ENCODE measurements around the gene DNASE1L1.

The DNASE1L1 gene

GRCh38 chrX:154436374-154436982 lies 27.4 kb upstream of the DNASE1L1 start:
- FAIRE-seq: no peak

- no peak for FAIRE-seq
Measured at GRCh38 chrX:154435171-154435733, 26.2 kb upstream of the DNASE1L1 start.

DNA sequence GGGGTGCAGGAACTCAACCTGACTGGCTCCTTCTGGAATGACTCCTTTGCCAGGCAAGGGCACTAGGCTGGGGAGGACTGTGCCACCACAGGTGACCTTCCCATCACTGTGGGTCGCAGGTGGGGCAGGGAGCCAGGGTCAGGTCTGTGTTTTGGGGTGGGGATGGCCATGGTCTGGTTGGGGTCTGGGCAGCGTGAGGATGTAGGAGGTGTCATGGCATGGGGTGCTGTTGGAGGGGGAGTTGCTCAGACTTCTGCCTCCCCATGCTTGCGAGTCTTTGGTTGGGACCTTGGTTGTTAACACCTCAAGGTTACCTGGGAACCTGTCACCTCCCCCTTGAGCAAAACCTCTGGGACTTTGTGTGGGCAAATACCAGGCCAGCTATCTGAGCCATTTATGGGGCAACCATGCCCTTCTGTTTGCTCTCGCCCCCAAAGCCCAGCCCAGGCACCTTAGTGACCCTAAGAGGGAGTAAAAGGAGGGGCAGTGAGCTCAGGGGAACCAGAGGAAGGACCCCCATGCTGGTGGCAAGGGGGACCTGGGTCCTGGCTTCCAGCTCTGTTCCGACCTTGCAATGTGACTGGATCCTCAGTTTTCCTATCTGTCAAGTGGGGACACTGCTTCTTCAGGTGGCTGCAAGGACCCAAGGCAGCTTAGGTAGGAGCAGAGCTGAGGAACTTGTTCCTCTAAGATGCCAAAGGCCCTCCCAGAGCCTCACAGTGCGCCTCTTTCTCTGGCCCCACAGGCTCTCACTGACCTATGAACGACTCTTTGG lies 25.5 kb upstream of the DNASE1L1 start:
- FAIRE-seq: no peak

DNA sequence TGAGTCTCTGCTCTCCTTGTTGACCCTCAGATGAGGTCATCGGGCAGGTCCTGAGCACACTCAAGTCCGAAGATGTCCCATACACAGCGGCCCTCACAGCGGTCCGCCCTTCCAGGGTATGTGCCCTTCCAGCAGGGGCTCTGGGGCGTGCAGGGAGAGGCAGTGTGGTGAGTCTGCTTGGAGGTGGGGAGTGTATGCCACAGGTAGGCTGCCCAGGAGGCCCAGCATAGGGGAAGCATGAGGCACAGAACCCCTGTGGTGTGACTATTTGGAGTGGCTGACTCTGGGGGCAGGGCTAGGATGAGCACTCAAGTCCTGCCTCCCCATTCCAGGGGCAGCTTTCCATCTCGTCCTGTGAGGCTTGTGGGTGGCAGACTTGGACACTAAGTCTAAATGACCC lies 24.6 kb upstream of the DNASE1L1 start:
- FAIRE-seq: no peak

DNA sequence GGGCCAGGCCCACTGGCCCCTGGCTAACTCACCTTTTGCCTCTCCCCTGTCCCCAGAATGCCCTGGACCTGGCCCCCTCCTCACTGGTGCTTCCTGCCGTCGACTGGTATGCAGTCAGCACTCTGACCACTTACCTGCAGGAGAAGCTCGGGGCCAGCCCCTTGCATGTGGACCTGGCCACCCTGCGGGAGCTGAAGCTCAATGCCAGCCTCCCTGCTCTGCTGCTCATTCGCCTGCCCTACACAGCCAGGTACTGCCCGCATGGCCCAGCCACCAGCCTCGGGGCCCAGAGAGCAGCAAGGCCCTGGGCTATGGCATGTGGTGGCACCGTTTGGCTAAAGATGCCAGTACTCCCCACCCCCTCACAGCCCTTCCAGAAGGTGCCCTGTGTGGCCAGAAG lies 23.2 kb upstream of the DNASE1L1 start:
- FAIRE-seq: no peak

GRCh38 chrX:154431341-154431740 lies 22.3 kb upstream of the DNASE1L1 start:
- no peak for FAIRE-seq

DNA sequence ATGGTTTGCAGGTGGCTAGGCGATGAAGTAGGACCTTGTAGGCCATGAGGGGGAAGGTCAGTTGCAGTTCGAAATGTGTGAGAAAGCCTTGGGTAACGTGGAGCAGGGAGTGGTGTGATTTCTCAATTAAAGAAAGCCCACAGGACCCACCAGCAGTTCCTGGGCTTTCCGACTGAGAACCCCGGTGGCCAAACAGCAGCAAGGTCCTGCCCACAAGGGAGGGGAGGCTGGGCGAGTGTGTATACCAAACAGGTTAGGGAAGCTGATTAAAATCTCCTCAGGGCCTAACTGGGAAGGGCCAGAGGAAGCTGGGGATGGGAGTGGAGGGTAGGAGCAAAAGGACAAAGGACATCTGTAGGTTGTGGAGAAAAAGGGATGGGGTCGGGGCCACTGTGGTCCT lies 21.9 kb upstream of the DNASE1L1 start:
- no peak for FAIRE-seq

DNA sequence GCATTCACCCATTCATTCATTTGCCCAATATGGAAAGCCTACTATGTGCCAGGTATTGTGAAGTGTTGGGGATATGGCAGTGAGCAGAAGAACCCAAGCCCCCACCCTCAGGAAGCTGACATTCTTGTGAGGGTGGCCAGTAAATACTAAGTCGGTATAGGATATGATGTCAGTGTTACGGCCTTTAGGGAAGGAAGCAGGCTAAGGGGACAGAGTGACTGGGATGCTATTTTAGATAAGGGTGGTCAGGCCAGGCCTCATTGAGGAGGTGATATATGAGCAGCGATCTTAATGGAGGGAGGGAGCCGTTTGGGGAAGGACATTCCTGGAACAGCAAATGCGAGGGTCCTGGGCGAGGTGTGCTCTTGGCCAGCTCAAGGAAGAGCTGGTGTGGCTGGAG lies 21.4 kb upstream of the DNASE1L1 start:
- FAIRE-seq: no peak

DNA sequence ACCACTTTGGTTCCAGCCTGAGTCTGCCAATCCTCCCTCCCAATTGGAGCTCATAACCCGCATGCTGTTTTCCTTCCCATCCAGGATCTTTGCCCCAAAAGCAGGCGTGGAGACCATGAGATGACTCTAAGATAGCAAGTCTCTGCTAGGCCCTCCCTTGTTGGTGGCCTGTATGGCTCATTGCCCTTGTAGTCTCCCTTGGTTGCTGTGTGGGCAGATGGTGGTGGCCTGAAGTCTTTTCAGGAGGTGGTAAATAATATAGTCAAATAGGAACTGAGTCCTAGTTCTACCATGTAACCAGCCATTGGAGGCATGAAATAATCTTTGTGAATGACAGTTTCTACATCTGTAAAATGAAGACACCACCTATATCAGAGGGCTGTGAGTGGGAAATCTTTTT lies 20.7 kb upstream of the DNASE1L1 start:
- FAIRE-seq: no peak

DNA sequence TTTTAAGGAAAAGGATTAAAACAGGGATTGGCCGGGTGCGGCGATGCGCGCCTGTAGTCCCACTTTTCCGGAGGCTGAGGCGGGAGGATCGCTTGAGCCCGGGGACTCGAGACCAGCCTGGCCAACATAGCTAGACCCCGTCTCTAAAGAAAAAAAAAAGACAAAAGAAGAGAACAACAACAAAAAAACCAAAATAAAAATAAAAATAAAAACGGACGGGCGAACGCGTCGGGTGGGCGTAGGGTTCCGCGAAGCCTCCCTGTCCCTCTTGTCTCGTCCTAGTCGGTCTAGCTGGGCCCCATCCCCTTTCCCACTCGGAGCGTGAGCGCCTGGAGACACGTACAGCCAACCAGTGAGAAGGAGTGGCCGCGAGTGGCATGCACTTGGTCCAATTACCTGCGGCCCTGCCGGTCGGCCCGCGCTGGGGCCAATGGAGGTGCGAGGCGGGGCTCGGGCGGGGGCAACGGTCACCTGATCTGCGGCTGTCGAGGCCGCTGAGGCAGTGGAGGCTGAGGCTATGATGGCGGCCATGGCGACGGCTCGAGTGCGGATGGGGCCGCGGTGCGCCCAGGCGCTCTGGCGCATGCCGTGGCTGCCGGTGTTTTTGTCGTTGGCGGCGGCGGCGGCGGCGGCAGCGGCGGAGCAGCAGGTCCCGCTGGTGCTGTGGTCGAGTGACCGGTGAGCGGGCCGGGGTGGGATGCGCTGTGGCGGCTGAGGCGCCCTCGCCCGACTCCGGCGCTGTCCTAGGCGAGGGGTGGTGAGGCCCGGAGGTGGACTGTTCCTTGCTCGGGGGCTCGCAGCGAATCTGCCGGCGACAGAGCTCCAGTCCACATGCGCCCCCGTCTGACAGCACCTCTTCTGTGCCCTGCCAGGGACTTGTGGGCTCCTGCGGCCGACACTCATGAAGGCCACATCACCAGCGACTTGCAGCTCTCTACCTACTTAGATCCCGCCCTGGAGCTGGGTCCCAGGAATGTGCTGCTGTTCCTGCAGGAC lies 19.4 kb upstream of the DNASE1L1 start, which contains the start of gene ATP6AP1:
Gene ATP6AP1, plus strand, starts transcription at position 502 of the 996 bp plus-strand sequence. Its CDS starts 16 bp downstream, at position 518.
- no peak for FAIRE-seq

DNA sequence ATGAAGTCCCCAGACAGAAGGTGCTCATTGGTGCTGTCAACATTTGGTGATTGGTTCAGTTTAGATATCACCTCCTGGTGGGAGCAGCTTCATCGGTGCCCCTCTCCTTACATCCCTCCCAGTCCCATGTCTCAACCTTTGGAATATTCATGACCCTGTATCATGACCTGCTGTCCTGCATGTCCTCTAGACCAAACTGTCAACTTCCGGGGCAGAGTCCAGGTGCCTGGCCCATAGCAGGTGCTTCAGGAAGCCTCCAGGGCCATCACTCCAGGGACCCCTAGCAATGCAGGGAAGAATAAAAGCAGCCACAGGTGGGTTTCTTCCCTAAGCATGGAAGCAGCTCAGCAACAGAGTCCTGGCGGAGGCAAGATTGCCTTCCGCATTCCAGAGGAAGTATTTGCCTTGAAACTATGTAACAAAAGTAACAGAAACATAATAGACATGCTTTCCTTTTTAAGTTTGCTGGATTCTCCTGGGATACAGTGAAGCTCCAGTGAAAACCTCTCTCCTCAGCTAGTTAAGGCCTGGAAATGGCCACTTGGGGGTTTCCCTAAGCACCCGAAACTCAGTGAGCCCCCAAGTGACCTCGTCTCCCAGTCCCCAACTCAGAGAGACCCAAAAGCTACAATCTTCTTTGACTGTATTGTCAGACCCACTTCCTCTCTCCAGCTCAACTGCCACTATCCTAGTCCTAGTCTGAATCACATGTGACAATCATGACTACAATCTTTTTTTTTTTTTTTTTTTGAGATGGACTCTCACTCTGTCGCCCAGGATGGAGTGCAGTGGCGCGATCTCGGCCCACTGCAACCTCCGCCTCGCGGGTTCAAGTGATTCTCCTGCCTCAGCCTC lies 18.1 kb upstream of the DNASE1L1 start:
- FAIRE-seq: no peak

GRCh38 chrX:154420402-154420756 lies 11.3 kb upstream of the DNASE1L1 start:
- FAIRE-seq: no peak

- FAIRE-seq: no peak
Measured at GRCh38 chrX:154419688-154420401, 10.8 kb upstream of the DNASE1L1 start.

DNA sequence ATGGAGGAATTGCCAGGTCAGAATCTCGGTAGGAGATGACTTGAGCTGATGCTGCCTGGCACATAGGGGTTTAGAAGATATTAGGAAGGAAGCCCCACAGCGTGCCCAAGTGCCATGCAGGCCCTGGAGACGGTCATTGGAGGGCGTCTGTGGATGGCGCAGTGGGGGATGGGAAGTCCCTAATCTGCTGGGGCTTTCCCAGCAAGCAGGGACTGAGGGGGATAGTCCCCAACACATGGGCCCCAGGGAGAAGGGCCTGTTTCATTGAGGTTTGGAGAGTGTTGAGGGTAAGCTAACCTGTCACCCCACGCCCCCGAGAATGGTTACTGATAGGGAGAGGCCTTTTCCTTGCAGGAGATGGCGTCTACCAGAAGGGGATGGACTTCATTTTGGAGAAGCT lies 10.1 kb upstream of the DNASE1L1 start:
- FAIRE-seq: no peak

DNA sequence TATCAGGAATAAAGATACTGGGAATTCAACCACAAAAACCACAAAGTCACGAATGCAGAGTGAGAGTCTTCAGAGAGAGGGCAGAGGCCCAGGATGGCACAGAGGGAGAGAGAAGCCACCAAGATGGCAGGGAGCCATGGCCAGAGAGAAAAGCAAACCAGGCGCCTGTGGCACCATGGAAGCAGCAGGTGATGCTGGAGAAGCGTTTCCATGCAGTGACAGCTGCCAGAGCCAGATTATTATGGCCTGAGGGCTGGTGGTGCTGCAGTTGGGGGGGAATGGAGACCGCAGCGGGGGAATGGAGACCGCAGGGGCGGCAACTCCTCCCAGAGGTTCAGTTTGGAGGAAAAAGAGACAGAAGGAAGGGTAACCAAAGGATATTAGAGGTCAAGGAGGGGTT lies 8.1 kb upstream of the DNASE1L1 start:
- FAIRE-seq: no peak

DNA sequence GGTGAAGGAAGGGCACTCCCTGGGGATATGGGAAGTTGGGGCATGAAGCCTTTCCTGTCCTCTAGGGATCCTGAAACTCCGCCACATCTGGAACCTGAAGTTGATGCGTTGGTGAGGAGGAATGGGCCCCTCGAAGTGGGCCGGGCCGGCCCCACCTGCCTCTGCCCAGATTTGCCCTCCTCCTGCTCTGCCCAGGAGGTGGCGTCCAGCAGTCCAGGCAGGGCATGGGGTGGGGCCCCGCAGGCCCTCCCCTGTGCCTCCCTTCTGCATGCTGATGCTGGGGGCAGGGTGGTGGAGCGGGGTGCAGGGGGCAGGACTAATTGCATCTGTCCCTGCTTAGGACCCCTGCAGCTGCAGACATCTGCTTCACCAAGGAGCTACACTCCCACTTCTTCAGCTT lies 4.1 kb upstream of the DNASE1L1 start:
- FAIRE-seq: no peak

DNA sequence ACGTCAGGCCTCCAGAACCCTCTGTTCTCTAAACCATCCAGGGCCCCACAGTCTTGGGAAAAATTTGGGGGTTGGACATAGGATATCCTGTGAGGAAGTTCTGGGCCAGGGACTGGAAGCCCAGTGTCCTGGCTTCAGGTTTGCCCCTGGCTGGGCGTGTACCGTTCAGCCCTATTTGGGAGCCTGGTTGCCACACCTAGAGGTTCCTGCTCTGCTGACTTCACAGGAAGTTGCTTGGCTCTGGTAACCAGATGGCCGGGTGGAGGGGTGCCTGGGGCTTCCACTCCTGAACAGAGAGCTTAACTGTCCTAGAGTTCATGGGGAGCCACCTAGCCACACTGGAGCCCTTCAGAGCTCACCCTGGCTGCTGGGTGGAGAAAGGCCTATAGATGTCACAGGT lies 3.4 kb upstream of the DNASE1L1 start:
- no peak for FAIRE-seq

GRCh38 chrX:154411981-154412340 lies 2.9 kb upstream of the DNASE1L1 start:
- no peak for FAIRE-seq

DNA sequence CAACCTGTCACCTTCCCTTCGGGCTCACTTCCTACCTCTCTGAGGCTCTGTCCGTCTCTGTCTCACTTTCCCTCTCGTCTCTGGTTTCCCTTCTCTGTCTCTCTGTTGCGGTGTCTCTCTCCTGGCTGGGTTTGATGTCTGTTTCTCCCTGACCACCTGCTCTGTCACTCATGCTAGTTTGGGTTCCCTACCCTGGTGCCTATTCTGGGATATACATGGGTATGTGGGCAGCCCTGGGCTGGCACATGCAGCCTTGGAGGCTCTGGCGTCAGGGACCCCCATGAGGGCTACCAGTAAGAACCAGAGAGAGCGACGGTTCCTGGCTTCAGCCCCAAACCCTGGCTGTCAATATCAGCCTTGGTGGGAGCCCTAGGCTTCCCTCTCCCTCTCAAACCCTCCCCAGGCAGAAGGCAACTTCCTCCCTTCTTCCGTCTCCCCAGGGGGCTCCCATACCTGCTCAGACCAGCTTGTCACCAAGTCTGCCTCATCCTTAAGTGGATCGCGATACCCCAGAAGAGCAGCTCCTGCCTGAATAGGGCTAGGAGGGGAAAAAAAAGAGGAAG lies 314 bp downstream of the DNASE1L1 start:
- FAIRE-seq: no peak

DNA sequence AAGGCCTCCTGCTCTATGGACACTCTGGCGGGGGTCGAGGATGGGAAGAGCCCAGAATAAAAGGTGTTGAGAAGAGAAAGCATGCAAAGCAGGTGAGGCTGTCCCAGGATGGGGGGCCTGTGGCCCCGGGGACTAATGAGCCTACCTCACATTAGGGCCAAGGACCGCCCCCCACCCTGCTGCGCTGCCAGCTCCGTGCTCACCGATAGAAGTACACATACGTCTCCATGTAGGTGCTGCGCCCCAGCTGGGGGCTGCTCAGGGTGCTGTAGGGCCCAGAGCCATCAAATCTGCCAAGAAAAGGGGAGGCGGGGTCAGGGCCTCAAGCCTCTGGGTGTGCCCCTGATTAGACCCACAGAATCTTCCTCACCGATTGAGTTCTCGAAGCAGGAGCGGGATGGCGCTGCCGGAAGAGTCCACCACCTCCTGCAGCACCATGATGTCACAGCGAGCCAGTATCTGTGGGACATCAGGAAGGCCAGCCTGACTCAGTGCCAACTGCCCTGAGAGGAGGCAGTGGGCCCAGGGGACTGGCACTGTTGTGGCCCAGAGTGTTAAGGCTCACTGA lies 4.3 kb downstream of the DNASE1L1 start:
- no peak for FAIRE-seq

GRCh38 chrX:154403858-154404257 lies 5.2 kb downstream of the DNASE1L1 start:
- no peak for FAIRE-seq
